HG02885 (cell line): Measurements from ENCODE around the gene LIN7B.
"Not testable (repeated sequence)": the region's sequence is repeated elsewhere in the genome, so short reads cannot be mapped to it uniquely, and the experiment has no call there.

Experiments
- ATAC-seq: cut with Tn5 transposase; IDR thresholded peaks from one replicate; pipeline ENCODE4 v1.9.1; 2021; ENCODE audit warnings: mild to moderate bottlenecking; ENCODE audit not compliant: unreplicated experiment, poor library complexity

Gene LIN7B

GRCh38 chr19:49141352-49141751 is 27.2 kb downstream of the LIN7B start:
- ATAC-seq: no peak

- ATAC-seq: peak; percentile 62
These were observed 28.7 kb downstream of the LIN7B start for GRCh38 chr19:49142866-49143335.

GRCh38 chr19:49145573-49146407 is 31.6 kb downstream of the LIN7B start:
- ATAC-seq: no peak

GRCh38 chr19:49146408-49146770 is 32.2 kb downstream of the LIN7B start:
- ATAC-seq: not testable (repeated sequence)

GRCh38 chr19:49148044-49148682 is 34.0 kb downstream of the LIN7B start:
- no peak for ATAC-seq

GRCh38 chr19:49148784-49149651 is 34.8 kb downstream of the LIN7B start:
- no peak for ATAC-seq

- no peak for ATAC-seq
These were observed 35.5 kb downstream of the LIN7B start for GRCh38 chr19:49149652-49150105.

- ATAC-seq: no peak
These were observed 36.2 kb downstream of the LIN7B start for GRCh38 chr19:49150106-49150943.

GRCh38 chr19:49150944-49151243 is 36.7 kb downstream of the LIN7B start:
- no peak for ATAC-seq

- no peak for ATAC-seq
These were observed 37.3 kb downstream of the LIN7B start for GRCh38 chr19:49151267-49152118.

GRCh38 chr19:49152119-49152550 is 38.0 kb downstream of the LIN7B start:
- no peak for ATAC-seq

- no peak for ATAC-seq
These were observed 39.1 kb downstream of the LIN7B start for GRCh38 chr19:49153167-49153809.

GRCh38 chr19:49154279-49154678 is 40.1 kb downstream of the LIN7B start:
- no peak for ATAC-seq

- ATAC-seq: no peak
These were observed 41.0 kb downstream of the LIN7B start, which contains the start of gene HRC for GRCh38 chr19:49155005-49155819. Gene HRC (minus strand): TSS chr19:49155396. CDS start chr19:49155237, 159 bp downstream.

- no peak for ATAC-seq
These were observed 41.7 kb downstream of the LIN7B start for GRCh38 chr19:49155820-49156346.

- ATAC-seq: no peak
These were observed 43.5 kb downstream of the LIN7B start, which contains the start of gene TRPM4 for GRCh38 chr19:49157445-49158224. Gene TRPM4 (plus strand): TSS chr19:49157792. CDS start chr19:49157867, 75 bp downstream.
